Epithelial cell of prostate (primary cell): ENCODE results near the gene ZFP37.
"Not testable (repeated sequence)": the region's sequence is repeated elsewhere in the genome, so short reads cannot be mapped to it uniquely, and the experiment has no call there.

Experiments
- DNase-seq: peaks from one replicate; pipeline ENCODE4 v3.0.0-alpha.2; 2011; ENCODE audit warnings: low read depth, low spot score
- H3K27ac ChIP-seq: fragments of 450-650 bp; 2 replicates; pipeline ENCODE4 v1.5.1; 2017; ENCODE audit warnings: mild to moderate bottlenecking

ZFP37 gene

DNA sequence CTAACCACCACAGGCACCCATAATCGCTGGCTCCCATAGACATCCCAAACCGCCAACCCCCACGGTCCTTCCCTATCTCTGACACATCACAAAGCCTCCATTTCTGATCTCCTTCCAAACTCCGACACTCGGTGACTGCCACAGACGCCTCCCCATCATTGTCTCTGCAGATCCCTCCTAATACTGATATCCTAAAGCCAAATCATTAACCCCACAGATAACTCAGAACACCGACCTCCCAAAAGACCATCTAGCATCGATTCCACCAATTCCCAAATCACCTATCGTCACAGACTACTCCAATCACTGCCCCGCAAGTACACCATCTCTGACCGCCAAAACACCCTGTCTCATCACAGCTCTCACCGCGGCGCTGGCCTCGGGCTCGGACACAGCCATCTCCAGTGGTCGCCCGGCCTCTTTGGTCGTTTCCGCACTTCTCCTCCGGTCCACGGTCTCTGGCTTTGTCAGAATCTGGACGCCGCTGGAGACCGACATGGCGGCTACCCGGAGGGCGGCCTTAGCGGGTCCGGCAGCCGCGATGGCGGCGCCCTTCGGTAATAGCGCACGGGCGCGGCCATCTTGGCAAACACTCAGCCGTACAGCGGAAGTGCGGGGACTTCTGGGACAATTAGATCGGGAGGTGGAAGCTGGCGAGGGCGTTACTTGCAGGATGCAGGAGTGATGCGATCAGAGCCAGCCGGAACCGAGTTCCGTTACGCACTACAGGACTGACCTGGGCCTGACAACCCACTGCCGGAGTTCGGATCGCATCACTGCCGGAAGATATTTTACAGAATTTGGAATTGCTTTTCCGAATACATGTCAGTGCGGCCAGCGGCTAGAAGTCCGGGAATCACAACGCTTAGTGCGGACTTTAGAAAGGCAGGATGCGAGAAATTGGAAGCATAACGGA lies at the start of gene ZFP37:
TSS of gene ZFP37 (minus strand) at position 534 of the 916 bp plus-strand sequence. CDS start at position 498, 36 bp downstream.
- DNase-seq, result peak; percentile 57
- H3K27ac ChIP-seq, result no peak within 1 kb of the TSS

DNA sequence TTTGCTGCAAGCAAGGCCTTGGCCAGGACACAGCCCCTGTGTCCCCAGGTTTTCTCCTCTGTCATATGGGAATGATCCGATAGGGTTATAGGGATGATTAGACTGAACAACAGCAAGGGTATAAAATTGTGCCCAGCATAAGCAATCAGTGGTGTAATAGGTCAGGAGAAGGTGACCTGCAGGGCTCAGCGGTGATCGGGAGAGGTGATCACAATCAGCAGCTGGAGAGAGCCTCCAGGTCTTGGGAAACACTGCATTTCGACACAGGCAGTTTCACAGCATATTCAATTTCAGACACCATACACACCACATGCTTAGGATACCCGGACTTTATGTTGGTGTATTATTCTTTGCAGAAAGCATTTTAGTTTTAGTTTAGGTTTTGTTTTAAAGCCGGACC lies 48.8 kb upstream of the ZFP37 start:
- H3K27ac ChIP-seq, DNase-seq: not testable (repeated sequence)

DNA sequence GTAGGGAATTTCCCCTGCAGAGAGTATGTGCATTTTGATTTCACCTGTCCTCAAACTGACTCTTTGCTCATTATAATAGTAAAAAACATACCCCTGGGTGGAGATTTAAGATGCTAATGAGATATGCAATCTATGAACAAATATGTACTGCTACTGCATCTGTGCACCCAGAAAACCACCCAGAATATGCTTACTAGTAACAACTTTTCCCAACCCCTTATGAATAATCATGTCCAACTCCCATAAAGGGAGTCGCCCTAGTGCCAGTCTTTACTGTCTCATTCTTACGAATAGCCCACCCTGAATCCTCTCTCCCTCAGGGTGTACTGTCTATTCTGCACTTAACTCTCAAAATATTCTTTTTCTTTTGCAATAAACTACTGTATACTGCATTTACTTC lies 39.0 kb upstream of the ZFP37 start:
- no peak for DNase-seq

DNA sequence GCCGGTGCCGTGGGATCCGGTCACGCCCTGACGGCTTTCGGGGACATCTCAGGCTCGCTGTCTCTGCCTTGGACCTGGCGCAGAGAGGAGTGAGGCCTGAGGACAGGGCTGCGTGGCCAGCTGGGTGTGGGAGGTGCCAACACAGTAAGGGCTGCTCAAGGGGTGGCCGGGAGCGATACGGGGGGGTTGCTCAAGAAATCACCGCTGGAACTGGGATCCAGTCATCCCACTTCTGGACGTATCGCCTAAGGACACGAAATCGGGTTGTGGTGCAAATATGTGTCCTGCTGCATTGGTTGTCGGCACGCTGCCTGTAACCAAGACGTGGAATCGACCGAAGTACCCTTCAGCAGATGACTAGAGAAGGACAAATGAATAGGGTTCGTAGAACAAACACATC lies 33.4 kb upstream of the ZFP37 start:
- not testable (repeated sequence) for H3K27ac ChIP-seq, DNase-seq

More for the DNA sequence above, 39.0 kb upstream of the ZFP37 start:
- H3K27ac ChIP-seq, result no peak overlapping the region

DNA sequence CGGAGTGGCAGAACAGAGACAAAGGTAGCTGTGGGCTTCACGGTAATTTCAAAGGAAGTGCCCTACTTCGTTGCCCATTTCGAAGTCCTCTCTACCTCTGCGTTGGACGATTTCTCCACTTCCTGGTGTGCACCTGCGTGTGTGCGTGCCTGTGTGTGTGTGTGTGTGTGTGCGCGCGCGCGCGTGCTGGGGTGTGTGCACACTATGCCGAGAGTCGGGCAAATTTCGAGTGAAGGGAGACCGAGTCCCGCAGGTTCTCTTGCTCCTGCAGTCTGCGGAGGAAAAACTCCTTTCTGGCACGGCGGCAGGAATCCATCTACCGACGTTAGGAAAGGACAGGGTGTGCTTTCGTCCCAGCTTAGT lies 32.6 kb upstream of the ZFP37 start:
- H3K27ac ChIP-seq, DNase-seq: not testable (repeated sequence)

DNA sequence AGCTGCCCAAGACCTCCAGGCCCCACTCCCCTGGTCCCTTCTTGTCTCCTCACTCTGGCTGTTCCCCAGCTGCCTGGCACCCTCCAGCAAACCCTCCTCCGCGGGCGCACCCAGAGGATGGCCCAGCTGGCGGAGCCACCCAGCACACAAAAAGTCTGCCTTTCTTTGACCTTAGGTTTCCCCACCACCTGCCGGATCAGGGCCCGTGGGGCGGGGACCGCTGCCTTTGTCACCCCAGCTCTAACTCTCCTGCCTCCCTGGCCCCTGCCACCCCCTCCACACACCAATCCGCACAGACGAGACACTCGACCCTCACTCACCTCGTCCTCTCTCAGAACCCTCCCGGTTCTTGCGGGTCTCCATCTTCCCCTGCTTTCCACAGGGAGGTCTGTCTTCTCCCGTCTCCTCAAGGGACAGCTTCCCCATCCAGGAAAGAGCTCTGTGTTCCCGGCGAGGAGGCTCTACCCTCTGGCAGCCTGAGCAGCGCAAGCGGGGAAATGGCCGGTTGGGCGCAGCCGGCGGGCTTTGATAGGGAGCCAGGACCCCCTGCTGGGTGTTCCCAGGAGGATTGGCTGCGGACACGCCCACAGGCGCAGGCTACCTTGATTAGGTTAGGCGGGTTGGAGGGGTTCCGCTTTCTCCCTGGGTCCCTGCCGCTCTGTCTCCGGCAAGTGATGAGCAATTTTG lies 32.1 kb upstream of the ZFP37 start:
- not testable (repeated sequence) for DNase-seq

DNA sequence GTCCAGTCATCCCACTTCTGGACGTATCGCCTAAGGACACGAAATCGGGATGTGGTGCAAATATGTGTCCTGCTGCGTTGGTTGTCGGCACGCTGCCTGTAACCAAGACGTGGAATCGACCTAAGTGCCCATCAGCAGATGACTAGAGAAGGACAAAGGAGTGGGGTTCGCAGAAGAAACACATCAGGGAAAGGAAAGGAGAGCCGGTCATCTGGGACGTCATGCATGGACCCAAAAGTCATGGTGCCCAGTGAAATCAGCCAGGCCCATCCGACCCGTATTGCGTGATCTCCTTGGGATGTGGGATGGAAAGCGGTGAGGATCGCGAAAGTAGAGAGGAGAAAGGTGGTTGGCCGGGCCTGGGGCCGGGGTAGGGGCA lies 6.4 kb upstream of the ZFP37 start:
- not testable (repeated sequence) for H3K27ac ChIP-seq, DNase-seq

More for the DNA sequence above, 32.1 kb upstream of the ZFP37 start:
- H3K27ac ChIP-seq, result not testable (repeated sequence)

DNA sequence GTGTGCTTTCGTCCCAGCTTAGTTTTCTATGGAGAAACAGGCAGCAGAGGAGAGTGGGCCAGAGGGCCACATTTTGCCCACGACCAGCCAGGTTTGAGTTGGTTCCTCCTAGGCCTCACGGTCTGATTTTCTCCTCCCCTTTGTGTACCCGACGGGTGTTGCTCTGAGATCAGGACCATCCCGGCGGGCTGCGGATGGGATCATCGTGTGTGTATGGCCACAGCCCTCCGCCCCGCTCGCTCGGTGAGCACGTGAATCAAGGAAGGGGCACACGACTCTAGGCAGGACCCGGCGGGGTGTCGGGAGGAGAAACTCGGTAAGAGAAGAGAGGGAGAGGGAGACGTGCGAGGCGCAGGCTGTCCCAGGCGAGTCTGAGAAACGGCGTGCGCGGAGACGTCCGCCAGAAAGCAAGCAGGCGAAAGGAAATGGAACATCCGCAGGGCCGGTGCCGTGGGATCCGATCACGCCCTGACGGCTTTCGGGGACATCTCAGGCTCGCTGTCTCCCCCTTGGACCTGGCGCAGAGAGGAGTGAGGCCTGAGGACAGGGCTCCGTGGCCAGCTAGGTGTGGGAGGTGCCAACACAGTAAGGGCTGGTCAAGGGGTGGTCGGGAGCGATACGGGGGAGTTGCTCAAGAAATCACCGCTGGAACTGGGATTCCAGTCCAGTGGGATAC lies 5.9 kb upstream of the ZFP37 start:
- not testable (repeated sequence) for H3K27ac ChIP-seq, DNase-seq

DNA sequence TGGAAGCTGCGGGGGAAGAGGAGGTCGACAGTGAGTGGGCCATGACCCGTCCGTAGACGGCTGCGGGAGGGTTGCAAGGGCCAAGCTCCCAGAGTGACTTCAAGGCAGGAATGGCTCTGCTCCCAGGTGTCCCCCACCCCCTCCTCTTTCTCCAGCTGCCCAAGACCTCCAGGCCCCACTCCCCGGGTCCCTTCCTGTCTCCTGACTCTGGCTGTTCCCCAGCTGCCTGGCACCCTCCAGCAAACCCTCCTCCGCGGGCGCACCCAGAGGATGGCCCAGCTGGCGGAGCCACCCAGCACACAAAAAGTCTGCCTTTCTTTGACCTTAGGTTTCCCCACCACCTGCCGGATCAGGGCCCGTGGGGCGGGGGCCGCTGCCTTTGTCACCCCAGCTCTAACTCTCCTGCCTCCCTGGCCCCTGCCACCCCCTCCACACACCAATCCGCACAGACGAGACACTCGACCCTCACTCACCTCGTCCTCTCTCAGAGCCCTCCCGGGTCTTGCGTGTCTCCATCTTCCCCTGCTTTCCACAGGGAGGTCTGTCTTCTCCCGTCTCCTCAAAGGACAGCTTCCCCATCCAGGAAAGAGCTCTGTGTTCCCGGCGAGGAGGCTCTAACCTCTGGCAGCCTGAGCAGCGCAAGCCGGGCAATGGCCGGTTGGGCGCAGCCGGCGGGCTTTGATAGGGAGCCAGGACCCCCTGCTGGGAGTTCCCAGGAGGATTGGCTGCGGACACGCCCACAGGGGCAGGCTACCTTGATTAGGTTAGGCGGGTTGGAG lies 4.7 kb upstream of the ZFP37 start:
- not testable (repeated sequence) for H3K27ac ChIP-seq, DNase-seq

DNA sequence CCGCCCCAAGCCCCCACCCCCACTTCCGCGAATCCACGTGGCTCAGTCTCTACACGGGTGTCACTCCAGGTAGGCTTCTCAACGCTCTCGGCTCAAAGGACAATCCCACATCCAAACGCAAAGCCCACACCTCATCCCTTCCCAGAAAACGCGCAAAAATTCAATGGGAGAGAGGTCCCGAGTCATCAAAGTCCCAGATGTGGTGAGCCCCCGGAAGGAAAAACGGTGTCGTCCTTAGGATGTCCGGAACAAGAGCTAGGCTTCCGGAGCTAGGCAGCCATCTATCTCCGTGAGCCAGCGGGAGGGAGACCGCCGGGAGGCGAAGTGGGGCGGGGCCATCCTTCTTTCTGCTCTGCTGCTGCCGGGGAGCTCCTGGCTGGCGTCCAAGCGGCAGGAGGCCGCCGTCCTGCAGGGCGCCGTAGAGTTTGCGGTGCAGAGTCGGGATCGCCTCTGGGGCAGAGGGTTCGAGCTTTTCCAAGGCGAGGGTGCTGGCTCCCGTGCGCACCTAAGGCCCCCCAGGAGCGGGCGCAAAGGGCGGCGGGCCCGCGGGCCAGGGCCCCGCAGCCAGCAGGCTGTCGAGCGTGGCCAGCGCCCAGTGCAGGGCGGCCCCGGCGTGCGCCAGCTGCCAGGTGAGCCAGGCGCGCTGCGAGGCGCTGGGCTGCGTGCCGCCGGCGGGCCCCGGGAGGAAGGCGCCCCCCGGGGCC lies 3.2 kb upstream of the ZFP37 start:
- DNase-seq, H3K27ac ChIP-seq: not testable (repeated sequence)

DNA sequence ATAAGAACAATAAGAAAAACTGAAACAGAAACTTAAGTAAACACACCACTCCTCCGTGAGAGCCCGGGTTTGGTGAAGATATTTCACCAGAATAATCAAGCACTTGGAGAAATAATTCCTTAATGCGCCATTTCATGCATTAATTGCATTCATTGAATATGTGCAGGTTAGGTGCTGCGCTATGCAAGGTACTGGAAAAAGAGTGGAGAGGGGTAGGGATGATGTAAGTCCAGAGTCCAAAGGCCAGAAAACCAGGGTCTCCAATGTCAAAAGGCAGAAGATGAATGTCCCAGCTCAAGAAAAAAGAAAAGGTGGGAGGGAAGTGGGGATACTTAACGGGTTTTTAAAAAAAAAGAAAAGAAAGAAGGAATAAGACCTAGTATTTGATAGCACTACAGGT lies 669 bp upstream of the ZFP37 start:
- H3K27ac ChIP-seq, result no peak overlapping the region

DNA sequence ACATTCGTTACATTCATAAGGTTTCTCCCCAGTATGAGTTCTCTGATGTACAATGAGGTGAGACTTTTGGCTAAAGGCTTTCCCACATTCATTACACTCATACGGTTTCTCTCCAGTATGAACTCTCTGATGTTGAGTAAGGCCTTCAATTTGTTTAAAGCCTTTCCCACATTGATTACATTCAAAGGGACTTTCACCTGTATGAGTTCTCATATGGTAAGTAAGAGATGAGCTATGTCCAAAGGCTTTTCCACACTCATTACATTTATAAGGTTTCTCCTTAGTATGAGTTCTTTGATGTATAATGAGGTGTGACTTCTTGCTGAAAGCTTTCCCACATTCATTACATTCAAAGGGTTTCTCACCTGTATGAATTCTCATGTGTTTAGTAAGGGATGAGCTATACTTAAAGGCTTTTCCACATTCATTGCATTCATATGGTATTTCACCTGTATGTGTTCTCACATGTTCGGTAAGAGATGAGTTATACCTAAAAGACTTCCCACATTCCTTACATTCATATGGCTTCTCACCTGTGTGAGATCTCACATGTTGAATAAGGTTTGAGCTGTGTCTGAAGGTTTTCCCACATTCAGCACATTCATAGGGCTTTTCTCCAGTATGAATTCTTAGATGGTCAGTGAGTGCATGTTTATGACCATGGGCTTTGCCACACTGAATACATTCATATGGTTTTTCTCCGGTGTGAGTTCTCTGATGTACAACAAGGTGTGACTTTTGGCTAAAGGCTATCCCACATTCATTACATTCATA lies 13.5 kb downstream of the ZFP37 start:
- no peak for DNase-seq
- H3K27ac ChIP-seq, result no peak overlapping the region

More for the DNA sequence above, 669 bp upstream of the ZFP37 start:
- DNase-seq, result no peak

DNA sequence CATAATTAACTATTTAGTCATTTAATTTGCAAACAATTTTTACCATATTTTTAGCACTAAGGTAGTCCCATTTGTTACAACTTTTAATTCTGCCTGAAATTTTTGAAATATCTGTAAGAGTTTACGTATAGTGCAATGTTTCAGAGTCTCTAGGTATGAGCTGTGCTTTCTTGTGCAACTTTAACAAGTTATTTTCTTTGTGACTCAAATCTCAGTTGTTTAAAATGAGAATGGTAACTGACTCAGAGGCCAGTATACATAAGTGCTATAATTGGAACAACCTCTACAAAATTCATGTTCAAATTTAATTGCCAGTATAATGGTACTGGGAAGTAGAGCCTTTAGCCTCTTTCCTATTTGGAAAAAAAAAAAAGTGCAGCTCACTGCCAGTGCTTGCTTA lies 30.3 kb downstream of the ZFP37 start:
- no peak overlapping the region for H3K27ac ChIP-seq
- no peak for DNase-seq

DNA sequence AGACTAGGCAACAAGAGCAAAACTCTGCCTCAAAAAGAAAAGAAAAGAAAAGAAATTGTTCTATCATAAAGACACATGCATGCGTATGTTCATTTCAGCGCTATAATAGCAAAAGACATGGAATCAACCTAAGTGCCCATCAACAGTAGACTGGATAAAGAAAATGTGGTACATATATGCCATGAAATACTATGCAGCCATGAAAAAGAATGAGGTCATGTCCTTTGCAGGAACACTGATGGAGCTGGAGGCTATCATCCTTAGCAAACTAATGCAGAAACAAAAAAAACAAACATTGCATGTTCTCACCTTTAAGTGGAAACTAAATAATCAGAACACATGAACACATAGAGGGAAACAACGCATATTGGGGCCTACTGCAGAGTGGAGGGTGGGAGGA lies 38.3 kb downstream of the ZFP37 start:
- no peak for DNase-seq
- H3K27ac ChIP-seq, result no peak overlapping the region

DNA sequence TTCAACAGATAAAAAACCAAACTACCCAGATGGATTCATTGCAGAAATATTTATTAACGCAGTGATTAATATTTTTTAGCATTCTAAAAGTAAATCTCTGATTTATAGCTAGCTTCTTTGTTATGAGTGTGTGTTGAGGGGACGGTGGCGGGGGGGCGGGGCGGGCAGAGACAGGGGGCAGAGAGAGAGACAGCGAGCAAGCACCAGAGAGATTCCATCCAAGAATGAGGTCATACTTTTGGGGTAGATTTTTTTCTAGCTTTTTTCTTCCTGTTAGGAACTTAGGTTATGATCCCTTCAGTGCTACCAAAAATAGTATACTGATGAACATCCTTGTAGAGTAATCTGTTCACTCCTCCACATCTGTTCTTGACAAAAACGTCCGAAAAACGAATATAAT lies 44.0 kb downstream of the ZFP37 start:
- DNase-seq, result no peak

DNA sequence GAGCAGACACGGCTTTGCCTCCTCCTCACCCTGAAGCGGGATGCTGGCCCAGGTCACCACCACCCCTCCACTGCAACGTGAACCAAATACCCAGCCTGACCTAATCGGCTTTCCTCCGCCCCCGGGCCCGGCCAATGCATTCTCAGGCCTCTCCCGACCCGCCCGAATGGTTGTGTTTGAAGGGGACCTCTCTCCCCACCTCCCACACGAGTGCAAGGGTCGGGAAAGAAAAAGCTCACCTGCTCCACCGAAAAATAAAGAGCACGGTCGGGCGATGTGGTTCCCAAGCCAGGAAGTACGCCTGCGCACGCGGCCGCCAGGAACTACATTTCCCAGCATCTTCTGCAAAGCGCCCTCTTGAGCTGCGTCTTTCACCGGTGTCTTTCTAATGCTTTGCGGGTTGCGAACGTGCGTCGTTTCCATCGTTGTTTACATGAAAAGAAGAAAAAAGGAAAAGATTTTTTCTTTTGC lies 44.6 kb downstream of the ZFP37 start, which contains the start of gene ZNF883:
TSS of gene ZNF883 (minus strand) at position 282 of the 471 bp plus-strand sequence.
- no peak within 1 kb of the TSS for H3K27ac ChIP-seq
- DNase-seq, result no peak

More for the DNA sequence above, 44.0 kb downstream of the ZFP37 start:
- no peak overlapping the region for H3K27ac ChIP-seq

DNA sequence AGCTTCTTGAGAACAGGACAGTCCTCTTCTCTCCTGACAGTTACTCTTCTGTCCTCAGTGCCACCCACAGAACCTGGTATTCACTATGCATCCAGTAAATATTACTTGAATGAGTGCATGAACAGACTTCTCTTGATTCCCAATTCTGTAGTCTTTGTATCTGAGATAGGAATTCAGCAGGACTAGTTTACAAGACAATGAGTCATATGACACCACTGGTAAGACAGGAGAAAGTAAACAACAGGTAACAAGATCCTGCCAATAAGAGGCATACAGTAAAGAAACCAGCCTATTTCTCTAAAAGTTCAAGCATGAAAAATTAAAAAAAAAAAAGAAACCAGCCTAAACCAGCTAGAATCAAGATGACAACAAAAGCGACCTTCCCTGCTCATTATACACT lies 50.7 kb downstream of the ZFP37 start:
- H3K27ac ChIP-seq, result no peak overlapping the region
- DNase-seq, result peak; percentile 49

DNA sequence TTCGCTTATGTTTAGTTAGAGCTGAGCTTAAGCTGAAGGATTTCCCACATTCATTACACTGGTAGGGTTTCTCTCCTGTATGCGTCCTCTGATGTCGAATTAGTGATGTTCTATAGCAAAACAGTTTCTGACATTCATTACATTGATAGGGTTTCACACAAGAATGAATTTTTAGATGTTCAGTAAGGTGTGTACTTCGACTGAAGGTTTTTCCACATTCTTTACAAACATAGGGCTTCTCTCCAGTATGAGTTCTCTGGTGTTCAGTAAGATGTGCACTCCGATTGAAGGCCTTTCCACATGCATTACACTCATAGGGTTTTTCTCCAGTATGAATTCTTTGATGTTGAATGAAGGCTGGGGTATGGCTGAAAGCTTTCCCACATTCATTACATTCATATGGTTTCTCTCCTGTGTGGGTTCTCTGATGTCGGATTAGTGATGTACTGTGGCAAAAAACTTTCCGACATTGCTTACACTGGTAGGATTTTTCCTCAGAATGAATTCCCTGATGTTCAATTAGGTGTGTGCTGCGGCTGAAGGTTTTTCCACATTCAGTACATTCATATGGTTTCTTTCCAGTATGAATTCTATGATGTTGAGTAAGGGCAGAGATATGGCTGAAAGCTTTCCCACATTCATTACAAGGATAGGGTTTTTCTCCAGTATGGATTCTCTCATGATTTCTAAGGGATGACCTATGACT lies 59.1 kb downstream of the ZFP37 start:
- DNase-seq, result no peak
- H3K27ac ChIP-seq, result no peak overlapping the region
